ENCODE measurements around the gene KCNK6.

DNA sequence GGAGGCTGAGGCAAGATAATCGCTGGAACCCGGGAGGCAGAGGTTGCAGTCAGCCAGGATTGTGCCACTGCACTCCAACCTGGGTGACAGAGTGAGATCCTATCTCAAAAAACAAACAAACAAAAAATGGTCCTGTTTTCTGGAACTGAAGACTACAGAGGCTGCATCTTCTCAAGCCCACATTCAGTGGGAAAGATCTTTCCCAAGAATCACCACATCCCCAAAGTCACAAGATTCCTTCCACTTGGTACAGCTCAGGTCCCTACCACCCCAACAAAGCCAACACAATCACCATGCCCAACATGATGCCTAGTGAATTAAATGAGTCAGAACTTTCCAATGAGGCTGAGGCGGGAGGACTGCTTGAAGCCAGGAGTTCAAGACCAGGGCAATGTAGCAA lies 31.2 kb downstream of the KCNK6 start:
- TF ChIP-seq POLR2A (IDR thresholded peaks at IDR 0.05; ENCODE audit: low read depth, low read length) (no peak), TAF1 (IDR thresholded peaks at IDR 0.05; ENCODE audit: borderline replicate concordance, low read depth, low read length) (no peak), POLR2AphosphoS5 (IDR thresholded peaks at IDR 0.05; ENCODE audit: low read depth, low read length) (no peak)
